ENCODE data around the gene FGR. TPM values are rescaled to one million over a fixed set of nuclear protein-coding genes. Genes with fewer than 3 reads are reported as not detected.
A peak's percentile ranks its signal among the peaks of the same experiment; 100 is the strongest.
"Not testable (repeated sequence)": the region's sequence is repeated elsewhere in the genome, so short reads cannot be mapped to it uniquely, and the experiment has no call there.

Gene FGR
- total RNA-seq (1 to 10 TPM in 4 of 6 donors, under 1 TPM in 2; 0.51 to 6.8 (median 2.5) TPM), polyA plus RNA-seq (1 to 10 TPM; 3.6 to 5.8 TPM)

- WGBS, 2 donors = 57 to 58% methylated on average over 26 to 28 of the region's 28 CpGs
- H3K9me3 ChIP-seq = no peaks in the 10 kb centered on the region
- peak in 3 of 4 donors; percentile 24 to 34 (median 26) for ATAC-seq
- no peaks in the 10 kb centered on the region for H3K27me3 ChIP-seq
- H3K4me3 ChIP-seq = peak within 1 kb of the TSS in 2 of 4 donors; percentile 23 to 51
- DNase-seq = no peak
- intact Hi-C loops (cut with DNase I) = no loop called here
- no peaks in the 10 kb centered on the region for H3K36me3 ChIP-seq
- no peaks in the 10 kb centered on the region for H3K4me1 ChIP-seq
- FAIRE-seq = no peak
- TF ChIP-seq CTCF (IDR thresholded peaks at IDR 0.05) = no peak
- H3K27ac ChIP-seq = peak within 1 kb of the TSS in 2 of 4 donors; percentile 21 to 28
Measured at GRCh38 chr1:27634985-27635367, at the start of gene FGR. Gene FGR, minus strand, starts transcription at chr1:27635185. Its CDS starts 11,269 bp downstream, at chr1:27623916.

- ATAC-seq (no peak), DNase-seq (no peak), FAIRE-seq (no peak)
- Histone ChIP-seq H3K4me1 (no peaks in the 10 kb centered on the region), H3K4me3 (no peak overlapping the region), H3K9me3 (no peaks in the 10 kb centered on the region), H3K27me3 (no peaks in the 10 kb centered on the region), H3K36me3 (no peaks in the 10 kb centered on the region), H3K27ac (no peak overlapping the region)
- no peak for TF ChIP-seq CTCF (IDR thresholded peaks at IDR 0.05)
- intact Hi-C loops (cut with DNase I) = no loop called here
- WGBS, 2 donors = 86 to 91% methylated on average over 2 of the region's 2 CpGs
Measured at GRCh38 chr1:27684176-27684575, 49.2 kb upstream of the FGR start.

- FAIRE-seq (no peak), ATAC-seq (peak in 3 of 4 donors; percentile 68 to 87 (median 82)), DNase-seq (no peak)
- WGBS, 2 donors = 51 to 56% methylated on average over 5 of the region's 5 CpGs
- Histone ChIP-seq H3K4me3 (no peak overlapping the region), H3K9me3 (no peaks in the 10 kb centered on the region), H3K4me1 (no peaks in the 10 kb centered on the region), H3K27ac (peak overlapping the region in 2 of 4 donors; percentile 62 to 73), H3K36me3 (no peaks in the 10 kb centered on the region), H3K27me3 (no peaks in the 10 kb centered on the region)
- no peak for TF ChIP-seq CTCF (IDR thresholded peaks at IDR 0.05)
- intact Hi-C loops (cut with DNase I) = no loop called here
Measured at GRCh38 chr1:27682351-27682944, 47.5 kb upstream of the FGR start.

GRCh38 chr1:27681580-27681979 lies 46.6 kb upstream of the FGR start:
- H3K27ac ChIP-seq = peak overlapping the region in 2 of 4 donors; percentile 62 to 73
- H3K27me3 ChIP-seq; FAIRE-seq; ATAC-seq; H3K4me1 ChIP-seq; DNase-seq; H3K4me3 ChIP-seq; H3K9me3 ChIP-seq; intact Hi-C loops (cut with DNase I); H3K36me3 ChIP-seq: not testable (repeated sequence)
- WGBS, 2 donors = 97% methylated on average over 4 of the region's 4 CpGs

GRCh38 chr1:27680225-27680791 lies 45.3 kb upstream of the FGR start:
- ATAC-seq, FAIRE-seq: not testable (repeated sequence)
- WGBS, 2 donors = 96 to 98% methylated on average over 2 of the region's 2 CpGs

GRCh38 chr1:27678747-27679146 lies 43.8 kb upstream of the FGR start:
- Histone ChIP-seq H3K4me3 (no peak overlapping the region), H3K36me3 (no peaks in the 10 kb centered on the region), H3K9me3 (no peaks in the 10 kb centered on the region), H3K27me3 (no peaks in the 10 kb centered on the region), H3K4me1 (no peaks in the 10 kb centered on the region), H3K27ac (no peak overlapping the region)
- TF ChIP-seq CTCF (IDR thresholded peaks at IDR 0.05) = no peak
- intact Hi-C loops (cut with DNase I) = no loop called here
- DNase-seq (no peak), ATAC-seq (no peak), FAIRE-seq (no peak)

More at GRCh38 chr1:27680225-27680791, 45.3 kb upstream of the FGR start:
- intact Hi-C loops (cut with DNase I); H3K9me3 ChIP-seq; H3K27me3 ChIP-seq; H3K36me3 ChIP-seq; H3K27ac ChIP-seq; H3K4me3 ChIP-seq; H3K4me1 ChIP-seq; DNase-seq: not testable (repeated sequence)

Data from pancreas (tissue), 10 donors.